Muscle layer of duodenum (tissue), 2 donors: ENCODE measurements around the gene CHRNA4.

ENCODE experiments used
- H3K27ac ChIP-seq: one replicate; pipeline ENCODE4 v1.7.0; 2013; ENCODE audit warnings: mild to moderate bottlenecking, low read length
- H3K27me3 ChIP-seq: one replicate; pipeline ENCODE4 v1.7.0; 2013; ENCODE audit warnings: low read depth, mild to moderate bottlenecking, control low read depth, low read length
- H3K36me3 ChIP-seq, 2 donors: one replicate each; pipeline ENCODE4 v1.7.0; 2013; ENCODE audit warnings: low read length in 2 of 2, control low read depth in 1 of 2, mild to moderate bottlenecking in 1 of 2; ENCODE audit not compliant: insufficient read depth in 2 of 2, control insufficient read depth in 1 of 2
- H3K4me1 ChIP-seq, 2 donors: one replicate each; pipeline ENCODE4 v1.7.0; 2013; ENCODE audit warnings: low read length in 2 of 2, mild to moderate bottlenecking in 2 of 2, control low read depth in 1 of 2, moderate library complexity in 1 of 2; ENCODE audit not compliant: insufficient read depth in 2 of 2, control insufficient read depth in 1 of 2
- H3K4me3 ChIP-seq, 2 donors: one replicate each; pipeline ENCODE4 v1.7.0; 2013; ENCODE audit warnings: low read length in 2 of 2, low read depth in 1 of 2, mild to moderate bottlenecking in 1 of 2
- H3K9me3 ChIP-seq, 2 donors: one replicate each; pipeline ENCODE4 v1.7.0; 2013; ENCODE audit warnings: low read length in 2 of 2, control low read depth in 1 of 2, mild to moderate bottlenecking in 1 of 2; ENCODE audit not compliant: control insufficient read depth in 1 of 2
- donor health status: healthy.

CHRNA4 gene

DNA sequence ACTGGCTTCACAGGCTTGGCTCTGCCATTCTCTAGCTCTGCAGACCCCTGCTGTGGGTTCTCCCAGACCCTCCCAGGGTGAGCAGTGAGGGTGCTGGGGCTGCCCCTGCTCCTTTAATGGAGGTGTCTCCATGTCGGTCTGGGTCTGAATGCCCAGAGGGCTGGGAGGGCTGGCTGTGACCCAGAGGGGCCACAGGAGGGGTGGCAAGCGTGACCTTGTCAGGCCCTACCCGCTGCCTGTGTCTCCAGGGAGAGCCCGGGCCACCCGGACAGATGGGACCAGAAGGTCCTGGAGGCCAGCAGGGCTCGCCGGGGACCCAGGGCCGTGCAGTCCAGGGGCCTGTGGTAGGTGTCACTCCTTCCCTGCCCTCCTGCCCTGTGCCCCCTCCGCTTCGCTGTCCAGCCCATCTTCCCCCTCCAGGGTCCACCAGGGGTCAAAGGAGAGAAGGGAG lies 36.1 kb downstream of the CHRNA4 start:
- Histone ChIP-seq H3K4me3 (no peak overlapping the region), H3K27ac (no peak overlapping the region), H3K4me1 (peaks cover 0 to 7% of the 10 kb centered on the region in 2 donors), H3K9me3 (no peaks in the 10 kb centered on the region), H3K27me3 (no peaks in the 10 kb centered on the region), H3K36me3 (no peaks in the 10 kb centered on the region)

DNA sequence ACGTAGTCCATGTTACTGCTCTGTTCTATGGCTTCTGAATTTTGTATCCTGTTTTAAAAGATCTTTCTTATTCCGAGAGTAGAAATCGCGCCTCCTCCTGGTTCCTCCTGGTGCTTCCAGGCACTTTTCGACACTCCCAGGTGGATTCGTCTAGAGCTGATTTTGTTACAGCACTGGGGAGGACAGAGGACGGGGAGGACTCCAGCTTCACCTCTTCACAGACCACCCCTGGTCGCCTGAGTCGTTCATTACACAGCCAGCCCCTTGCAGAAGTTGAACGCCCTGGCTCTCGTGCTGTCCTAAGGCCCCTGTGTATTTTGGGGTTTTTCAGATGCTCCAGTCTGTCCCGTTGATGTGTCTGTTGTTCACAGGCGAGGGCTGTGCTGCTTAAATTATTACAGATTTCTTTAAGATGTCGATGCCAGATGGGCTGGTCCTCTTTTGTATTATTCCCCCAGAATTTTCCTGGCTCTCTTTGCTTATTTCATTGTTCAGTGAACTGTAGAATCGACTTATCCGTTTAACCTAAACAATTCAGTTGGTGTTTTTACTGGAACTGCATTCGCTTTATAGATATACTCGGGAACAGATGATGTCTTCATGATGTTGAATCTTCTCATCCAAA lies 37.7 kb downstream of the CHRNA4 start:
- Histone ChIP-seq H3K36me3 (no peaks in the 10 kb centered on the region), H3K4me3 (no peak overlapping the region), H3K27ac (no peak overlapping the region), H3K4me1 (peaks cover 0 to 7% of the 10 kb centered on the region in 2 donors), H3K9me3 (no peaks in the 10 kb centered on the region), H3K27me3 (no peaks in the 10 kb centered on the region)

DNA sequence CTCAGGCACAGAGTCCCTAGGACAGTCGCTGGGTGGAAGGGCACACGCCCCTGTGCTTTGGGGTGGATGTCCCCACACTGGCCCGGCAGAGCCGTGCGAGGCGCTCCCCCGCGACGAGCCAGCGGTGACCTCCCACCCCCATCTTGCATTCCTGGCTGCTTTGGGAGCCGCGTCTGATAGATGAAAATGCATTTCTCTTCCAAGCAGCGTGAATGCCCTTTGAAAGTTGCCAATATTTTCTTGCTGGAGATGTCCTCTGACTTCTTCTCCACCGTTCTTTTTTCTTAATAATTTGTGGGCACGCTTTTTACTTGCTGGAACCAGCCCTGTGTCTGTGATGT lies 38.2 kb downstream of the CHRNA4 start:
- Histone ChIP-seq H3K9me3 (no peaks in the 10 kb centered on the region), H3K27ac (no peak overlapping the region), H3K36me3 (no peaks in the 10 kb centered on the region), H3K4me1 (peaks cover 0 to 7% of the 10 kb centered on the region in 2 donors), H3K27me3 (no peaks in the 10 kb centered on the region), H3K4me3 (no peak overlapping the region)

DNA sequence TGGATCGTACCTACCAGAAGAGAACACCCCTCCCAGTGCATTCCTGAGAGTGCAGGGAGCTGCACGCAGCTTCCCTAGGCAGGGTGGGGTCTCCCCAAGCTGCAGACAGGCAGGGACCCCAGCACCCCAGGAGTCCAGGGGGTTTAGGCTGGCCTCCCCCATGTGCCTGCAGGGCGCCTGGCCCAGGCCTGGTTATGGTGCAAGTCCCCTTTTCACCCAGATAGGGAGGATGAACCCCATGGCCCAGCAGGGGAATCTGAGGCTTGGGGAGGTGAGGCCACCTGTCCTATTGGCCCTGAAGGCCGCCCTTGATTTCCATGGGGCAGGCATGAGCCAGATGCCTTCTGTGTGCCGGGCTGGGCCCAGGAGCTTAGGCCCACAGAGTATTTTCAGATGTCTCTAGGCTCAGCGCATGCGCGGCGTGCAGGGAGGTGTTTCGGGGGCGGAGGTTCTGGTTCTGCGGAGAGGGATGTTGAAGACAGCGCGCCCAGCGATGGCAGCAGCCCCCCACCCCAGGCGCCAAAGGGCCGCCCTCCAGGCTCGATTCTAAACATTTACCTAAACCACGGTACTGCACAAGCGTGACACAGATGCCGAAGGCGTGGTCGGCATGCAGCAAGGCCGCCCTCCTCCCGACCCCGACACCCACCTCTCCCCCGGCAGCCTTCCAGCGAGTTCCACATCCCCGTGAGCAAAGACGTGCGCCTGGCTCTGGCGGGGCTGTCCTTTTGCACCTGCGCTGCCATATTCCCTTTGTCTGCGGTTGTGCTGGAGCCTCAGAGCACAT lies 38.8 kb downstream of the CHRNA4 start:
- Histone ChIP-seq H3K27ac (no peak overlapping the region), H3K4me3 (no peak overlapping the region), H3K27me3 (no peaks in the 10 kb centered on the region), H3K36me3 (no peaks in the 10 kb centered on the region), H3K4me1 (peaks cover 0 to 7% of the 10 kb centered on the region in 2 donors), H3K9me3 (no peaks in the 10 kb centered on the region)

DNA sequence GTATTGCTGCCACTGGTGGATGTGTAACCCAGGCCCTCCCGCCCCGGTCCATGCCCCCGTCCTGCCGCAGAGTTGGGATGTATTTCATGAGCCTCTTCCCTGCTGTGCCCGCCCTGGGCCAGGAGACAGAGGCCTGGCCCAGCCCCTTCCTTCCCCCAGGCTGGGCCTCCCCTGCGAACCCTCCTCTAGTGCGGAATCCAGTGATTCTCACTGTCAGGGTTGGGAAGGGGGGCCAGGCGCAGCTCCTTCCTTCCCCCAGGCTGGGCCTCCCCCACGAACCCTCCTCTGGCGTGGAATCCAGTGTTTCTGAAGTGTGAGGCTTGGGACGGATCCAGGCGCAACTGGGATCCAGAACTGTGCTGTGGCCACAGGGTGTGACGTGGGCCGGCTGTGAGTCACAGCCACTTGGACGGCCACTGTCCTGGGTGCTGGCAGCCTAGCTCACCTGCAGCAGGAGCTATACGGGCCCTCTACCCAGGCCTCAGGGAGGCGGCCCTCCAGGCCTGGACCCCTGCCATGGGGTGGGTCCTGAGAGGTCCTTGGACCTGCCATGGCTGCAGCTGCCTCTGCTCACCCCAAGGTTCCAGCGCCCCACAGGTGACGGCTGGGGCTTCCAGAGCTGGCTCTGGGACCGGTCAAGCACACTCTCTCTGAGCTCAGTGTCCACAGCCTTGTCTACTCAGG lies 39.9 kb downstream of the CHRNA4 start:
- Histone ChIP-seq H3K9me3 (no peaks in the 10 kb centered on the region), H3K27me3 (no peaks in the 10 kb centered on the region), H3K4me3 (no peak overlapping the region), H3K36me3 (no peaks in the 10 kb centered on the region), H3K27ac (no peak overlapping the region), H3K4me1 (peaks cover 0 to 7% of the 10 kb centered on the region in 2 donors)

DNA sequence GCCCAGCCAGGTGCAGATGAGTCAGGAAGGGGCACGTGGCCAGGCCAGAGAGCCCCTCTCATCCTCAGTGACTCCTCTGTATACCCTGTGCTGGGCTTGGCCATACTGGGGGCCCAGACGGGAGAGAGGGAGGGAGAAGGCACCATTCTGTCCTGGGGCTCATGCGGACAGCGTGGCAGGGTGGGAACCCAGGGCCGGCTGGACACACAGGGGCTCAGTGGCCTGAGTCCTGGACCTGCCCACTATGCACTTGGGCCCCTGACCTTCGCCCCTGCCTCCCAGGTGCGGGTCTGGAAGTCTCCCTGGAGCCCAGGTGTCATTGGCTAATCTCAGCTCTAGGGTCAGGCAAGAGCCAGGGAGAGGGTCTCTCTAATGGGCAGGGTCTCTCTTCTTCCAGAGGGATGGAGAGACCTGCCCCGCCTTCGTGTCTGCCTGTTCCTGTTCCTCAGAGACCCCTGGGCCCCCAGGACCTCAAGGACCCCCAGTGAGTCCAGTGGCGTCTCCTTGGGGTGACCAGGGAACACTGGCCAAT lies 40.5 kb downstream of the CHRNA4 start:
- H3K27me3 ChIP-seq: no peaks in the 10 kb centered on the region
- no peak overlapping the region for H3K27ac ChIP-seq

DNA sequence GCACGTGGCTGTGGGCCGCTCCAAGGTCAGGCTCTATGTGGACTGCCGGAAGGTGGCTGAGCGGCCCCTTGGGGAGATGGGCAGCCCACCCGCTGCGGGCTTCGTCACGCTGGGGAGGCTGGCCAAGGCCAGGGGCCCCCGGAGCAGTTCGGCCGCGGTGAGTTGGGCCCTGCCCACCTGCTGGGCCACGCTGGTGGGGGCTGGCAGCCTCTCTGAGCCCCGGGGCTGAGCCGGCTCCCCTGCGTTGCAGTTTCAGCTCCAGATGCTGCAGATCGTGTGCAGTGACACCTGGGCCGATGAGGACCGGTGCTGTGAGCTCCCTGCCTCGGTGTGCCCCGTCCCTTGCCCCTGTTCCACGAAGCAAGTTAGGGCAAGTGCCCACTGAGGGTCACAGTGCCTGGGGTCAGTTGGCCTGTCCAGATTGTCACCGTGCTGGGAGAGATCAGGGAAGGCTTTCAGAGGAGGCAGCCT lies 41.1 kb downstream of the CHRNA4 start:
- peaks cover 0 to 7% of the 10 kb centered on the region in 2 donors for H3K4me1 ChIP-seq
- H3K27me3 ChIP-seq: no peaks in the 10 kb centered on the region
- no peaks in the 10 kb centered on the region for H3K9me3 ChIP-seq
- no peak overlapping the region for H3K27ac ChIP-seq
- no peaks in the 10 kb centered on the region for H3K36me3 ChIP-seq
- no peak overlapping the region for H3K4me3 ChIP-seq

More for the DNA sequence above, 40.5 kb downstream of the CHRNA4 start:
- H3K36me3 ChIP-seq: no peaks in the 10 kb centered on the region
- peaks cover 0 to 7% of the 10 kb centered on the region in 2 donors for H3K4me1 ChIP-seq
- no peaks in the 10 kb centered on the region for H3K9me3 ChIP-seq
- H3K4me3 ChIP-seq: no peak overlapping the region

DNA sequence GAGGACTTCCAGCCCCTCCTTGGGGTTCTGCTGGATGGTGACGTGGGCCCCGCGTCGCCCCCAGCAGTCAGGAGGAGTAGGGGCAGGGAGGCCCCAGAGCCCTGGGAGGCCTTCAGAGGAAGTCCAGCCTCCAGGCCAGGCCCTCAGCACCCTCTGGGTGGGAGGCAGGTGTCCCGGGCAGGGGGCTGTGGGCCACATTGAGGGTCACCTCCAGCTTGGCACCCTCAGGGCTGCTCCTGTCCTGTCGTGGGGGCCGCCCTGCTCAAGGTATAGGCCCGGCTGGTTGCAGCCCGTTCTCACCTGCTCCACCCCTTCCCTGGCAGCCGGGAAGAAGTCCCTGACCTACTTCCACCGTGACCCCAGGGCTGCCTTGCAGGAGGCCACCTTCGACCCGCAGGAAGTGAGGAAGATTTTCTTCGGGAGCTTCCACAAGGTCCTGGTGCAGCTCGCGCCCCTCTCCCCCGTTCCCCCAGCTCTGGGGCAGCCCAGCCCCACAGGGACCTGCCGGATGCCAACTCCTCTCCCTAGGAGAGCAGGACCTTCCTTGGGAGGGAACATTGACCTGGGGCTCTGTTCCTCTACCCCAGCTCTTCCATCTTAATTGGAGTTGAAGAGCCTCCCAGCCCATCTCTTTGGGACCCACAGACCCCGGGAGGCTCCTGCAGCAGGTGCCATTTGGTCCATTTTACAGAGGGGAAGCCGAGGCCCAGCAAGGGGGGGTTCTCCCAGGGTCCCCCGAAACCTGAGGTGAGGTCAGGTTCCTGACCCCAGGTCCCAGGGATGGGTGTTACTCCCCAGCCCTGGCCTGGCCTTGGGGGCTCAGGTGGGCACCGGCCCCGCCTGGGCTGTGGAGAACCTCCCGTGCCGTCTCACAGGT lies 41.7 kb downstream of the CHRNA4 start:
- H3K36me3 ChIP-seq: no peaks in the 10 kb centered on the region
- H3K4me3 ChIP-seq: no peak overlapping the region
- no peaks in the 10 kb centered on the region for H3K27me3 ChIP-seq
- H3K27ac ChIP-seq: no peak overlapping the region
- H3K9me3 ChIP-seq: no peaks in the 10 kb centered on the region
- H3K4me1 ChIP-seq: peaks cover 0 to 7% of the 10 kb centered on the region in 2 donors

DNA sequence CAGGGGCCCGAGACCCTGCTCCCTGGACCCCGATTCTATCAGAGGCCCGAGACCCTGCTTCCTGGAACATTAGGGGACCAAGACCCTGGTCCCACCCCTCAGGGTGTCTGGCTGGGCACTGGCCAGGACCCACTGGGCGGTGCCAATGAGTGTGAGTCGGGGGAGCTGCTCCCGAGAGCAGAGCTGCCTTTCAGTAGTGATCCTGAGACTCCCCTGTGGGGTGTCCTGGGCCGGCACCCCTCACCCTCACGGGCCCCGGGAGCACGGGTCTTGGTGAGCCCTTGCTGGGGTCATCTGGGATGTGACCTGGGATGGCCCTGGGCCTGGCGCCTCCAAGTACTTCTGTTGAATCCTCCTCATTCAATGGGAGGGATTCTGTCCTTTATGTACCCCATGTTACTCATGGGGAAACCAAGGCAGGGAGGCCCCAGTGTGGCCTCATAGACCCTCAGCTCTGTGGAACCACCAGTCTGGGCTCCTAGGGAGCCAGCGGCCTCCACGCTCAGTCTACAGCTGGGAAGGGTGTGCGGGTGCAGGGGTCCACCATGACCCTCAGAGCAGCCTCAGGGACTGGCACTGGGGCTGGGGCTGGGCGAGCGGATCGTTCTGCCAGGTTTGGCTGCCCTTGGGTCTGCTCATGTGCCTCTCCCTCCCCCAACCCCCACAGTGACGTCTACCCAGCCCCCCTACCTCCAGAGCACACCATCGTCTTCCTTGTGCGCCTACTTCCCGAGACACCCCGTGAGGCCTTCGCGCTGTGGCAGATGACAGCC lies 42.6 kb downstream of the CHRNA4 start:
- Histone ChIP-seq H3K27me3 (no peaks in the 10 kb centered on the region), H3K4me1 (peaks cover 0 to 7% of the 10 kb centered on the region in 2 donors), H3K27ac (no peak overlapping the region), H3K4me3 (no peak overlapping the region), H3K9me3 (no peaks in the 10 kb centered on the region), H3K36me3 (no peaks in the 10 kb centered on the region)

DNA sequence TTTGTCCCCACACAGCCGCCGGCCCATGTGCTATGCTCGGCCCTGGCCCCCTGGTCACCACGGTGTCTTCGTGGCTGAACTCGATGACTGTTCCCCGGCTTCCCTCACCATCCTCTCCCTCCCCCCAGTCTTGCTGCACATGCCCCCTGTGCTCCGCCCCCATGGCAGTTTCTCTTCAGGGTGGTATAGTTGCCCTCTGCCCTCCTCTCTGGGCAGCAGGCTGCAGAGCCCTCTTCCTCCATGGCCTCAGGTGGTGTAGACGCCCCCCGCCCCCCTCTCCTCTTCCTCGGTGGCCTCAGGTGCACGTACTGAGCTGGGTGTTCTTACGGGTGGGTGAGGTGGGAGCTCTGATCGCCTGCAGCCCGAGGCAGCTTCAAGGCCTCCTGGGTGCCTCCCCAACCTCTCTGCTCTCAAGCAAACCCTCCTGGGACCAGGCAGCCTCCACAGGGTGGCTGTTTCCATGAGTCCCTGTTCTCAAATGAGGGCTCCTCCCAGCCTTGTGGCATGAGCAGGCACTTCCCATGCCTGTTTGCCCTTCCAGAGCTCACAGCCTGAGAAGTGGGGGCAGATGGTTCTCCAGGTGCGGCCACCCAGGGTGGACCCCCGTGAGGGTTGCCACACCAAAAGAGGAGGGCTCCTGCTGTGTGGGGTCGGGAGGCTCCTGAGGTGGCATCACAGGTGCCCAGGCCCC lies 43.4 kb downstream of the CHRNA4 start:
- H3K27me3 ChIP-seq: no peaks in the 10 kb centered on the region
- H3K27ac ChIP-seq: no peak overlapping the region
- H3K36me3 ChIP-seq: no peaks in the 10 kb centered on the region
- peaks cover 0 to 10% of the 10 kb centered on the region in 2 donors for H3K4me1 ChIP-seq
- no peak overlapping the region for H3K4me3 ChIP-seq
- H3K9me3 ChIP-seq: no peaks in the 10 kb centered on the region
